H1 (cell line): ENCODE data around the gene HSPA6. TPM values are rescaled to one million over a fixed set of nuclear protein-coding genes. Genes with fewer than 3 reads are reported as not detected.
"Not testable (repeated sequence)": the region's sequence is repeated elsewhere in the genome, so short reads cannot be mapped to it uniquely, and the experiment has no call there.

Source experiments
- CTCF ChIA-PET: fragments of 300-600 bp; sonication (Branson Sonifier 250); formaldehyde crosslinking; loops from one replicate; lab custom pipeline; 2021; ENCODE audit not compliant: partially characterized antibody; lab: Charles Lee
- POLR2A ChIA-PET: fragments of 300-600 bp; sonication (Branson Sonifier 250); formaldehyde crosslinking; loops from one replicate; lab custom pipeline; 2021; ENCODE audit warnings: inconsistent platforms; ENCODE audit not compliant: partially characterized antibody; lab: Charles Lee
- DNase-seq, 2 experiments: peaks; one replicate each; pipeline versions ENCODE4 v3.0.0 to v3.0.0-alpha.2; 2010 to 2022; ENCODE audit warnings: low spot score in 2 of 2, low read depth in 1 of 2, mixed read lengths in 1 of 2
- FAIRE-seq: peaks from 2 replicates; lab custom pipeline; 2011; peaks lifted over from hg19 to GRCh38; lab: Jason Lieb, UNC
- H2AFZ ChIP-seq: 2 replicates; pipeline ENCODE4 v1.8.1; 2012; ENCODE audit warnings: low read length, inconsistent platforms
- H2AK5ac ChIP-seq: 2 replicates; pipeline ENCODE4 v1.6.1; 2013; ENCODE audit warnings: low read depth, low read length
- H2BK120ac ChIP-seq: replicated peaks from 2 replicates; pipeline ENCODE3; 2013; ENCODE audit warnings: low read depth, low read length, inconsistent platforms
- H2BK12ac ChIP-seq: 2 replicates; pipeline ENCODE4 v1.6.1; 2013; ENCODE audit warnings: low read depth, low read length
- H2BK15ac ChIP-seq: 2 replicates; pipeline ENCODE4 v1.6.1; 2013; ENCODE audit warnings: low read length
- H2BK20ac ChIP-seq: 2 replicates; pipeline ENCODE4 v1.6.1; 2013; ENCODE audit warnings: low read length
- H2BK5ac ChIP-seq: 2 replicates; pipeline ENCODE4 v1.6.1; 2013; ENCODE audit warnings: low read depth, low read length
- H3K14ac ChIP-seq: 2 replicates; pipeline ENCODE4 v1.6.1; 2013; ENCODE audit warnings: inconsistent platforms; ENCODE audit not compliant: insufficient read length
- H3K18ac ChIP-seq: 2 replicates; pipeline ENCODE4 v1.6.1; 2013; ENCODE audit warnings: low read length; ENCODE audit errors: extremely low read depth
- H3K23ac ChIP-seq: 2 replicates; pipeline ENCODE4 v1.6.1; 2013; ENCODE audit warnings: inconsistent platforms; ENCODE audit not compliant: insufficient read length
- H3K23me2 ChIP-seq: 2 replicates; pipeline ENCODE4 v1.6.1; 2013; ENCODE audit warnings: low read depth, low read length
- H3K27ac ChIP-seq: 2 replicates; pipeline ENCODE4 v1.6.1; 2011; ENCODE audit warnings: low read depth, low read length, inconsistent platforms
- H3K27me3 ChIP-seq, 4 experiments: replicated peaks in 1 of 4; 1 replicate in 1 of 4; 2 replicates in 3 of 4; pipeline versions ENCODE4 v1.6.1 to v1.8.1; 2011 to 2013; ENCODE audit warnings: low read length in 3 of 4, mild to moderate bottlenecking in 3 of 4, inconsistent platforms in 2 of 4, mixed read lengths in 2 of 4, moderate library complexity in 1 of 4; ENCODE audit not compliant: control insufficient read depth in 3 of 4, insufficient read depth in 3 of 4; ENCODE audit errors: extremely low read depth in 1 of 4
- H3K36me3 ChIP-seq, 4 experiments: 2 replicates each; pipeline versions ENCODE4 v1.6.1 to v1.8.1; 2011 to 2013; ENCODE audit warnings: mild to moderate bottlenecking in 4 of 4, low read length in 3 of 4, moderate library complexity in 2 of 4, control low read depth in 1 of 4, inconsistent platforms in 1 of 4; ENCODE audit not compliant: insufficient read depth in 4 of 4, control insufficient read depth in 2 of 4
- H3K4ac ChIP-seq: replicated peaks from 2 replicates; pipeline ENCODE3; 2013; ENCODE audit warnings: low read length, low read depth, mixed read lengths, inconsistent platforms; ENCODE audit not compliant: insufficient read length
- H3K4me1 ChIP-seq, 4 experiments: replicated peaks in 1 of 4; 1 replicate in 1 of 4; 2 replicates in 3 of 4; pipeline versions ENCODE4 v1.6.1 to v1.8.1; 2011 to 2013; ENCODE audit warnings: low read length in 3 of 4, inconsistent platforms in 2 of 4, mixed read lengths in 1 of 4; ENCODE audit not compliant: insufficient read depth in 4 of 4, control insufficient read depth in 3 of 4
- H3K4me2 ChIP-seq, 2 experiments: 2 replicates each; pipeline versions ENCODE4 v1.6.1 to v1.8.1; 2011 to 2013; ENCODE audit warnings: low read depth in 2 of 2, low read length in 2 of 2, control low read depth in 1 of 2, inconsistent platforms in 1 of 2, mild to moderate bottlenecking in 1 of 2; ENCODE audit not compliant: insufficient read depth in 1 of 2
- H3K4me3 ChIP-seq, 4 experiments: fragments of 200-600, 300-600 bp in 1 of 4; sonication (generic), shearing (Covaris generic), sonication (Bioruptor Twin) in 1 of 4; 2 replicates each; pipeline versions ENCODE4 v1.5.1 to v1.8.1; 2011 to 2016; ENCODE audit warnings: low read length in 4 of 4, low read depth in 3 of 4, control low read depth in 2 of 4, inconsistent platforms in 2 of 4, mild to moderate bottlenecking in 2 of 4, mixed read lengths in 1 of 4, moderate library complexity in 1 of 4; ENCODE audit not compliant: insufficient read depth in 2 of 4; ENCODE audit errors: extremely low read depth in 1 of 4
- H3K56ac ChIP-seq: replicated peaks from 2 replicates; pipeline ENCODE3; 2013; ENCODE audit warnings: low read depth, mild to moderate bottlenecking, mixed read lengths, low read length, inconsistent platforms; ENCODE audit not compliant: insufficient read length
- H3K79me1 ChIP-seq: 2 replicates; pipeline ENCODE4 v1.6.1; 2013; ENCODE audit warnings: low read depth, low read length, control low read depth
- H3K79me2 ChIP-seq, 2 experiments: 2 replicates each; pipeline versions ENCODE4 v1.6.1 to v1.8.1; 2012 to 2013; ENCODE audit warnings: low read length in 2 of 2, mild to moderate bottlenecking in 2 of 2, inconsistent platforms in 1 of 2; ENCODE audit not compliant: insufficient read depth in 2 of 2, control insufficient read depth in 1 of 2
- H3K9ac ChIP-seq, 4 experiments: replicated peaks in 1 of 4; 1 replicate in 1 of 4; 2 replicates in 3 of 4; pipeline versions ENCODE4 v1.6.1 to v1.8.1; 2011 to 2013; ENCODE audit warnings: low read depth in 3 of 4, low read length in 3 of 4, control low read depth in 2 of 4, mild to moderate bottlenecking in 2 of 4, moderate library complexity in 2 of 4, inconsistent platforms in 1 of 4; ENCODE audit errors: extremely low read depth in 1 of 4
- H3K9me3 ChIP-seq, 2 experiments: 2 replicates each; pipeline versions ENCODE4 v1.6.1 to v1.8.1; 2012 to 2013; ENCODE audit warnings: mild to moderate bottlenecking in 2 of 2, moderate library complexity in 2 of 2, control low read depth in 1 of 2, inconsistent platforms in 1 of 2, low read depth in 1 of 2, low read length in 1 of 2, mixed read lengths in 1 of 2; ENCODE audit not compliant: insufficient read depth in 2 of 2
- H4K20me1 ChIP-seq, 2 experiments: replicated peaks in 1 of 2; 2 replicates each; pipeline versions ENCODE3 to v1.8.1; 2011 to 2013; ENCODE audit warnings: inconsistent platforms in 2 of 2, low read length in 2 of 2, mild to moderate bottlenecking in 1 of 2; ENCODE audit not compliant: insufficient read depth in 2 of 2, control insufficient read depth in 1 of 2
- H4K5ac ChIP-seq: 2 replicates; pipeline ENCODE4 v1.6.1; 2013; ENCODE audit warnings: low read length, low read depth, mixed read lengths, inconsistent platforms; ENCODE audit not compliant: insufficient read length
- H4K8ac ChIP-seq: 2 replicates; pipeline ENCODE4 v1.8.0; 2013; ENCODE audit warnings: mild to moderate bottlenecking, moderate library complexity, low read length, inconsistent platforms; ENCODE audit not compliant: insufficient read depth; ENCODE audit errors: extremely low read depth
- H4K91ac ChIP-seq: replicated peaks from 2 replicates; pipeline ENCODE3; 2013; ENCODE audit warnings: low read length, mixed read lengths, inconsistent platforms; ENCODE audit not compliant: insufficient read length
- WGBS, 2 experiments: shearing (Covaris generic) in 1 of 2; methylation state at CpG; one replicate each; pipeline versions ENCODE4 v1.1.6 to v1.1.7; 2013 to 2015; ENCODE audit warnings: low lambda C conversion rate in 2 of 2, mixed read lengths in 2 of 2, inconsistent platforms in 1 of 2, low coverage in 1 of 2, missing lambda C conversion rate in 1 of 2; ENCODE audit not compliant: insufficient replicate concordance in 2 of 2, insufficient coverage in 1 of 2, insufficient read length in 1 of 2; ENCODE audit errors: extremely low coverage in 1 of 2, missing lambda C conversion rate in 1 of 2; 5-methylcytosine and 5-hydroxymethylcytosine counted together
- polyA plus RNA-seq, 7 experiments: library from polyadenylated mRNA; depleted of rRNA in 3 of 7; stranded (reverse) in 5 of 7; unstranded in 2 of 7; fragments of >200 nt in 5 of 7; fragments of 200-250 nt in 2 of 7; gene quantifications; 1 replicate in 5 of 7; 2 replicates in 1 of 7; 4 replicates in 1 of 7; pipeline versions ENCODE4 v1.2.1 to v1.2.3, GENCODE V29; 2011 to 2013; ENCODE audit warnings: missing spikeins in 2 of 7, mixed read lengths in 2 of 7
- total RNA-seq: library from RNA; stranded (reverse); fragmentation: NEBNext Ultra II Directional; extraction: Animal tissue kit (Norgen Biotek cat#: 25700); gene quantifications from 2 replicates; pipeline ENCODE4 v1.2.1, GENCODE V29; 2021

The HSPA6 gene
- total and polyA plus RNA-seq, 2 of the 8 experiments (the other 6 are each of a cell fraction or from before 2014, with no cell fraction given), result 0.06 to 0.15 TPM

- H2AK5ac ChIP-seq, H3K4me2 ChIP-seq, H3K36me3 ChIP-seq, H3K23me2 ChIP-seq, H3K4me1 ChIP-seq, FAIRE-seq, CTCF ChIA-PET, H3K9me3 ChIP-seq, H3K56ac ChIP-seq, H4K20me1 ChIP-seq, H3K27me3 ChIP-seq, H4K8ac ChIP-seq, H3K4ac ChIP-seq, H2BK120ac ChIP-seq, H3K4me3 ChIP-seq, H3K79me1 ChIP-seq, H2BK20ac ChIP-seq, H2BK15ac ChIP-seq, H4K91ac ChIP-seq, H2AFZ ChIP-seq, H3K18ac ChIP-seq, H3K27ac ChIP-seq, H2BK5ac ChIP-seq, POLR2A ChIA-PET, H4K5ac ChIP-seq, H3K79me2 ChIP-seq, H3K14ac ChIP-seq, H3K9ac ChIP-seq, H3K23ac ChIP-seq, H2BK12ac ChIP-seq, DNase-seq: not testable (repeated sequence)
- whole genome bisulfite sequencing, 2 experiments, result 92% methylated on average over 3 of the region's 3 CpGs; no CpG with 5 or more reads in 1 of the 2 experiments
Observed at GRCh38 chr1:161556143-161556542, 31.8 kb downstream of the HSPA6 start.

DNA sequence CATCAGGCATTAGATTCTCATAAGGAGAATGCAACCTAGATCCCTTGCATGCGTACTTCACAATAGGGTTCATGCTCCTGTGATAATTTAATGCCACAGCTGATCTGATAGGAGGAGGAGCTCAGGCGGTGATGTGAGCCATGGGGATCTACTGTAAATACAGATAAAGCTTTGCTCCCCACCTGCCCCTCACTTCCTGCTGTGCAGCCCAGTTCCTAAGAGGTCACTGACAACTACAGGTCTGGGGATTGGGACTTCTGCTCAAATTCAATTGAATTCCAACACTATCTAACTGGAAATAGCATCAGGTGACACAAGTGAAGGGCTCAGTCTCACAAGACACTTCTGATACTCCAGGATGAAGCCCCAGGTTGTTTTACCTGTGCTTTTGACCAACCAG is 32.6 kb downstream of the HSPA6 start:
- 100% methylated on average over 1 of the region's 2 CpGs; no CpG with 5 or more reads in 1 of the 2 experiments for WGBS, 2 experiments
- H2BK5ac ChIP-seq, H3K4ac ChIP-seq, H4K20me1 ChIP-seq, H4K91ac ChIP-seq, H3K79me1 ChIP-seq, H2BK20ac ChIP-seq, H3K18ac ChIP-seq, H3K14ac ChIP-seq, H3K9me3 ChIP-seq, H3K9ac ChIP-seq, H3K36me3 ChIP-seq, DNase-seq, H2BK12ac ChIP-seq, H3K27ac ChIP-seq, H2BK15ac ChIP-seq, H3K4me1 ChIP-seq, H3K23ac ChIP-seq, POLR2A ChIA-PET, H3K4me3 ChIP-seq, H3K27me3 ChIP-seq, H3K23me2 ChIP-seq, H3K56ac ChIP-seq, H4K8ac ChIP-seq, H2BK120ac ChIP-seq, H4K5ac ChIP-seq, H2AK5ac ChIP-seq, H3K4me2 ChIP-seq, H2AFZ ChIP-seq, H3K79me2 ChIP-seq, CTCF ChIA-PET, FAIRE-seq: not testable (repeated sequence)
